Mucosa of rectum (tissue), 2 donors: Measurements from ENCODE around the gene HSF5.
"Not testable (repeated sequence)": the region's sequence is repeated elsewhere in the genome, so short reads cannot be mapped to it uniquely, and the experiment has no call there.

ENCODE experiments used
- H3K27ac ChIP-seq, 2 donors: one replicate each; pipeline ENCODE4 v1.7.0; 2013; ENCODE audit warnings: inconsistent platforms in 2 of 2, low read depth in 2 of 2, low read length in 2 of 2
- H3K27me3 ChIP-seq, 2 donors: one replicate each; pipeline ENCODE4 v1.7.0; 2013; ENCODE audit warnings: low read length in 2 of 2; ENCODE audit not compliant: control insufficient read depth in 2 of 2, insufficient read depth in 2 of 2
- H3K36me3 ChIP-seq, 2 donors: one replicate each; pipeline ENCODE4 v1.7.0; 2013; ENCODE audit warnings: low read length in 2 of 2; ENCODE audit not compliant: control insufficient read depth in 2 of 2, insufficient read depth in 2 of 2
- H3K4me1 ChIP-seq, 2 donors: one replicate each; pipeline ENCODE4 v1.7.0; 2013; ENCODE audit warnings: low read length in 2 of 2, mild to moderate bottlenecking in 1 of 2; ENCODE audit not compliant: control insufficient read depth in 2 of 2, insufficient read depth in 2 of 2
- H3K4me3 ChIP-seq, 2 donors: one replicate each; pipeline ENCODE4 v1.7.0; 2013; ENCODE audit warnings: low read length in 2 of 2
- H3K9ac ChIP-seq, 2 donors: one replicate each; pipeline ENCODE4 v1.7.0; 2013; ENCODE audit warnings: low read length in 2 of 2, low read depth in 1 of 2, mild to moderate bottlenecking in 1 of 2
- H3K9me3 ChIP-seq, 2 donors: one replicate each; pipeline ENCODE4 v1.7.0; 2013; ENCODE audit warnings: low read length in 2 of 2; ENCODE audit not compliant: control insufficient read depth in 2 of 2
- donor health status: healthy.
- donor health status: Normal muscosa, but diverticular disease.

HSF5 gene

GRCh38 chr17:58488428-58488890 lies 251 bp upstream of the HSF5 start:
- no peaks in the 10 kb centered on the region for H3K27me3 ChIP-seq
- H3K27ac ChIP-seq, result no peak overlapping the region
- H3K9me3 ChIP-seq, result no peaks in the 10 kb centered on the region
- H3K9ac ChIP-seq, result no peak overlapping the region
- H3K4me3 ChIP-seq, result no peak overlapping the region
- peaks cover 40 to 45% of the 10 kb centered on the region in 2 donors for H3K36me3 ChIP-seq
- no peaks in the 10 kb centered on the region for H3K4me1 ChIP-seq

GRCh38 chr17:58484600-58484999 lies 3.6 kb downstream of the HSF5 start:
- Histone ChIP-seq H3K9me3 (no peaks in the 10 kb centered on the region), H3K9ac (no peak overlapping the region), H3K27me3 (no peaks in the 10 kb centered on the region), H3K36me3 (peaks cover 8% of the 10 kb centered on the region in 2 donors), H3K27ac (no peak overlapping the region), H3K4me1 (no peaks in the 10 kb centered on the region), H3K4me3 (no peak overlapping the region)

DNA sequence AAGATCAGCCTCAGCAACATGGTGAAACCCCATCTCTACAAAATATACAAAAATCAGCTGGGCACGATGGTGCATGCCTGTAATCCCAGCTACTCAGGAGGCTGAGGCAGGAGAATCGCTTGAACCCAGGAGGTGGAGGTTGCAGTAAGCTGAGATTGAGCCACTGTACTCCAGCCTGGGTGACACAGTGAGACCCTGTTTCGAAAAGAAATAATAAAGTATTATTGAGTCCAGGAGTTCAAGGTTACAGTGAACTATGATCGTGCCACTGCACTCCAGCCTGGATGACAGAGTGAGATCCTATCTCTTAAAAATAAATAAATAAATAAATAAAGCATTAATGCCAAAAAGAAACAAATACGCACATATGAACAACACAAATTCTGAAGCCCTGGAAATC lies 6.4 kb downstream of the HSF5 start:
- H3K9me3 ChIP-seq, H3K4me3 ChIP-seq, H3K9ac ChIP-seq, H3K27me3 ChIP-seq, H3K4me1 ChIP-seq, H3K36me3 ChIP-seq, H3K27ac ChIP-seq: not testable (repeated sequence)

GRCh38 chr17:58480090-58480489 lies 8.1 kb downstream of the HSF5 start:
- Histone ChIP-seq H3K27ac (no peak overlapping the region), H3K27me3 (no peaks in the 10 kb centered on the region), H3K36me3 (no peaks in the 10 kb centered on the region), H3K9ac (no peak overlapping the region), H3K9me3 (no peaks in the 10 kb centered on the region), H3K4me1 (no peaks in the 10 kb centered on the region), H3K4me3 (no peak overlapping the region)

- H3K36me3 ChIP-seq, result no peaks in the 10 kb centered on the region
- no peak overlapping the region for H3K27ac ChIP-seq
- no peaks in the 10 kb centered on the region for H3K9me3 ChIP-seq
- H3K27me3 ChIP-seq, result no peaks in the 10 kb centered on the region
- no peak overlapping the region for H3K4me3 ChIP-seq
- no peak overlapping the region for H3K9ac ChIP-seq
- no peaks in the 10 kb centered on the region for H3K4me1 ChIP-seq
Measured at GRCh38 chr17:58476812-58477211, 11.4 kb downstream of the HSF5 start.

DNA sequence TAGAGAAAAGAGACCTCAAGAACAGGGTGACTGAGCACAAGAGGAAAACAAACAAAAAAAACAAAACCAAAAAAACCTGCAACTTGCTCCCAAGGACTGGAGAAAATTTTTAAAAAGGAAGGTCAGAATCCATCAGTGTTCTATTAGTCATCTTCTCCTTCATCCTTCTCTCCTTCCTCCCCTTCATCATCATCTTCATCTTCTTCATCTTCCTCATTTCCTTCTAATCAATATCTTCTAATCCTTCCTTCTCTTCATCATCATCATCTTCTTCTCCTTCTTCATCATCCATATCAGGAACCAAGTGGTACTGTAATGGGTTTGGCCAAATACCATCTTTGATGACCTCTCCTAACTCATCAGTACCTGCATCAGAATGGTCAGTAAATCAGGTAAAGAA lies 12.2 kb downstream of the HSF5 start:
- H3K27ac ChIP-seq, result no peak overlapping the region

DNA sequence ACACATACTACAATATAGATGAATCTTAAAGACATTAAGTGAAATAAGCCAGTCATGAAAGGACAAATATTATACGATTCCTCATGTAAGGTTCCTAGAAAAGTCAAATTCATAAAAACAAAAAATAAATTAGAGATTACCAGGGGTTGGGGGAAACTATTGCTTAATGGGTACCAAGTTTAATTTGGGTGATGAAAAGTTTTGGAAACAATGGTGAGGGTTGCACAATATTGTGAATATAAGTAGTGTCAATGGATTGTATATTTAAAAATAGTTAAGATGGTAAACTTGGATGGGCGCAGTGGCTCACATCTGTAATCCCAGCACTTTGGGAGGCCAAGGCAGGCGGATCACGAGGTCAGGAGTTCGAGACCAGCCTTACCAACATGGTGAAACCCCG lies 17.9 kb downstream of the HSF5 start:
- H3K9ac ChIP-seq, result no peak overlapping the region

More for the DNA sequence above, 12.2 kb downstream of the HSF5 start:
- Histone ChIP-seq H3K27me3 (no peaks in the 10 kb centered on the region), H3K4me1 (no peaks in the 10 kb centered on the region), H3K9me3 (no peaks in the 10 kb centered on the region), H3K36me3 (no peaks in the 10 kb centered on the region), H3K9ac (no peak overlapping the region), H3K4me3 (no peak overlapping the region)

GRCh38 chr17:58468944-58469343 lies 19.3 kb downstream of the HSF5 start:
- Histone ChIP-seq H3K27me3 (peaks cover 3% of the 10 kb centered on the region in 2 donors), H3K4me3 (no peak overlapping the region), H3K9ac (no peak overlapping the region), H3K4me1 (no peaks in the 10 kb centered on the region), H3K9me3 (no peaks in the 10 kb centered on the region), H3K27ac (no peak overlapping the region), H3K36me3 (no peaks in the 10 kb centered on the region)

More for the DNA sequence above, 17.9 kb downstream of the HSF5 start:
- H3K27ac ChIP-seq, result no peak overlapping the region
- H3K4me3 ChIP-seq, result no peak overlapping the region
- H3K36me3 ChIP-seq, result no peaks in the 10 kb centered on the region
- no peaks in the 10 kb centered on the region for H3K9me3 ChIP-seq
- H3K4me1 ChIP-seq, result no peaks in the 10 kb centered on the region
- peaks cover 3% of the 10 kb centered on the region in 2 donors for H3K27me3 ChIP-seq

DNA sequence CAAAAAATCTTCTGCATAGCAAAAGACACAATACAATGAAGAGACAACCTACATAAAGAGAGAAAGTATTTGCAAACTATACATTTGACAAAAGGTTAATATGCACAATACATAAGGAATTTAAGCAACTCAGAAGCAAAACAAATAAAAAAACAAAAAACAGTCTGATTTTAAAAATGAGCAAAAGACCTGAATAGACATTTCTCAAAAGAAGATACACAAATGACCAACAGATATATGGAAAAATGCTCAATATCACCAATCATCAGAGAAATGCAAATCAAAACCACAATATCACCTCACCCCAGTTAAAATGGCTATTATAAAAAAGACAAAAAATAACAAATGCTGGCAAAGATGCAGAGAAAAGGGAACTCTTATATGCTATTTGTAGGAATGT lies 32.7 kb downstream of the HSF5 start:
- H3K27ac ChIP-seq, result no peak overlapping the region
- no peaks in the 10 kb centered on the region for H3K36me3 ChIP-seq
- no peak overlapping the region for H3K9ac ChIP-seq
- no peaks in the 10 kb centered on the region for H3K9me3 ChIP-seq
- no peaks in the 10 kb centered on the region for H3K4me1 ChIP-seq
- no peaks in the 10 kb centered on the region for H3K27me3 ChIP-seq
- no peak overlapping the region for H3K4me3 ChIP-seq

- Histone ChIP-seq H3K9ac (no peak overlapping the region), H3K27ac (no peak overlapping the region), H3K27me3 (no peaks in the 10 kb centered on the region), H3K9me3 (no peaks in the 10 kb centered on the region), H3K36me3 (no peaks in the 10 kb centered on the region), H3K4me1 (no peaks in the 10 kb centered on the region), H3K4me3 (no peak overlapping the region)
Measured at GRCh38 chr17:58452738-58453137, 35.5 kb downstream of the HSF5 start.
